Astrocyte of the spinal cord (primary cell): ENCODE results near the gene BLNK.

Experiments used
- DNase-seq: peaks from one replicate; pipeline ENCODE4 v3.0.0; 2011; ENCODE audit warnings: low read depth, low spot score
- H3K4me3 ChIP-seq: 2 replicates; pipeline ENCODE4 v1.5.1; 2011; ENCODE audit warnings: low read depth, mild to moderate bottlenecking, low read length, moderate library complexity
- CTCF ChIP-seq: IDR thresholded peaks from 2 replicates; pipeline ENCODE4 v1.5.1; 2012; ENCODE audit warnings: low read depth, mild to moderate bottlenecking, low read length, inconsistent platforms
- in situ Hi-C: cut with HindIII; loops from 2 replicates; pipeline ENCODE4 v1.10.0; 2017; ENCODE audit warnings: low sequenced_read_pairs

Gene BLNK

GRCh38 chr10:96243296-96243695 lies 28.1 kb downstream of the BLNK start:
- no peak for TF ChIP-seq CTCF
- no peak overlapping the region for H3K4me3 ChIP-seq
- in situ Hi-C loops = no loop called here
- DNase-seq = no peak

GRCh38 chr10:96242822-96243221 lies 28.5 kb downstream of the BLNK start:
- in situ Hi-C loops = no loop called here
- no peak overlapping the region for H3K4me3 ChIP-seq
- no peak for DNase-seq
- no peak for TF ChIP-seq CTCF

- DNase-seq = no peak
- H3K4me3 ChIP-seq = no peak overlapping the region
- in situ Hi-C loops = no loop called here
- TF ChIP-seq CTCF = no peak
These were observed 32.4 kb downstream of the BLNK start for GRCh38 chr10:96238646-96239623.

- DNase-seq = no peak
- no peak for TF ChIP-seq CTCF
- H3K4me3 ChIP-seq = no peak overlapping the region
- in situ Hi-C loops = no loop called here
These were observed 34.5 kb downstream of the BLNK start for GRCh38 chr10:96236876-96237275.

- in situ Hi-C loops = no loop called here
- no peak for DNase-seq
- H3K4me3 ChIP-seq = no peak overlapping the region
- no peak for TF ChIP-seq CTCF
These were observed 35.3 kb downstream of the BLNK start for GRCh38 chr10:96236090-96236478.

GRCh38 chr10:96235326-96236089 lies 35.9 kb downstream of the BLNK start:
- DNase-seq = no peak
- in situ Hi-C loops = no loop called here
- H3K4me3 ChIP-seq = no peak overlapping the region
- no peak for TF ChIP-seq CTCF
